OCI-LY1 (cell line): ENCODE measurements around the gene NPB.

Experiments used
- CTCF ChIP-seq: fragments of 200-600 bp; sonication (generic), shearing (Covaris generic); IDR thresholded peaks from 2 replicates; pipeline ENCODE4 v1.5.1; 2017; ENCODE audit warnings: mild to moderate bottlenecking, antibody characterized with exemption, low read length, moderate library complexity, mixed read lengths
- EZH2 ChIP-seq: fragments of 200-600 bp; sonication (generic), shearing (Covaris generic); IDR thresholded peaks from 2 replicates; pipeline ENCODE4 v1.8.0; 2017; ENCODE audit warnings: borderline replicate concordance, mixed run types, mild to moderate bottlenecking, antibody characterized with exemption, low read length, moderate library complexity, mixed read lengths

- TF ChIP-seq CTCF (no peak), EZH2 (no peak)
These were observed 34.7 kb upstream of the NPB start for GRCh38 chr17:81867170-81867990.
